WTC11 (cell line): Measurements from ENCODE around the gene MXRA7. TPM values are rescaled to one million over a fixed set of nuclear protein-coding genes. Genes with fewer than 3 reads are reported as not detected.
A peak's percentile ranks its signal among the peaks of the same experiment; 100 is the strongest.

ENCODE experiments used
- ATAC-seq: fragments of 200-7000 bp; cut with Tn5 transposase; 2 replicates; pipeline ENCODE4 v1.10.0; 2021; ENCODE audit warnings: mild to moderate bottlenecking, moderate library complexity
- CTCF ChIA-PET: fragments of 300-600 bp; sonication (Branson Sonifier 250); formaldehyde crosslinking; loops from one replicate; lab custom pipeline; 2021; ENCODE audit warnings: antibody characterized with exemption; lab: Charles Lee
- POLR2A ChIA-PET: fragments of 350-600 bp; sonication (Branson Sonifier 250); formaldehyde crosslinking; loops from one replicate; lab custom pipeline; 2021; ENCODE audit warnings: antibody characterized with exemption; lab: Charles Lee
- DNase-seq: peaks from one replicate; pipeline ENCODE4 v3.0.0; 2021; ENCODE audit warnings: low spot score
- H3K27ac Mint-ChIP-seq: 2 replicates; pipeline ENCODE4 v1.8.0; 2021; ENCODE audit warnings: mixed read lengths
- H3K27me3 Mint-ChIP-seq: 2 replicates; pipeline ENCODE4 v1.8.0; 2021; ENCODE audit warnings: low read depth, mild to moderate bottlenecking, moderate library complexity, mixed read lengths
- H3K36me3 Mint-ChIP-seq: 2 replicates; pipeline ENCODE4 v1.8.0; 2021; ENCODE audit warnings: mixed read lengths
- H3K4me1 Mint-ChIP-seq: 2 replicates; pipeline ENCODE4 v1.8.0; 2022; ENCODE audit warnings: mixed read lengths
- H3K4me3 Mint-ChIP-seq: 2 replicates; pipeline ENCODE4 v1.8.0; 2021; ENCODE audit warnings: mild to moderate bottlenecking, moderate library complexity, mixed read lengths
- H3K9me3 Mint-ChIP-seq: 2 replicates; pipeline ENCODE4 v1.8.0; 2021; ENCODE audit warnings: mixed read lengths
- ATF1 ChIP-seq: sonication (generic); formaldehyde crosslinking; IDR thresholded peaks from 2 replicates; pipeline ENCODE4 v1.8.1; 2023; ENCODE audit warnings: mild to moderate bottlenecking, moderate library complexity, missing genetic modification reagents
- ATF2 ChIP-seq: sonication (generic); formaldehyde crosslinking; IDR thresholded peaks from 2 replicates; pipeline ENCODE4 v1.8.1; 2022; ENCODE audit warnings: low read depth, missing genetic modification reagents, borderline replicate concordance
- CBFB ChIP-seq: sonication (generic); formaldehyde crosslinking; IDR thresholded peaks from 2 replicates; pipeline ENCODE4 v1.8.1; 2022; ENCODE audit warnings: mild to moderate bottlenecking, low read depth, missing genetic modification reagents
- CREM ChIP-seq: sonication (generic); formaldehyde crosslinking; IDR thresholded peaks from 2 replicates; pipeline ENCODE4 v1.8.1; 2022; ENCODE audit warnings: mild to moderate bottlenecking, missing genetic modification reagents, moderate library complexity
- ESRRA ChIP-seq: sonication (generic); formaldehyde crosslinking; IDR thresholded peaks from 2 replicates; pipeline ENCODE4 v1.8.1; 2022; ENCODE audit warnings: mild to moderate bottlenecking, missing genetic modification reagents, borderline replicate concordance
- FOXJ3 ChIP-seq: sonication (generic); formaldehyde crosslinking; IDR thresholded peaks from 2 replicates; pipeline ENCODE4 v1.9.0; 2021; ENCODE audit warnings: missing genetic modification reagents, mild to moderate bottlenecking, borderline replicate concordance
- FOXP1 ChIP-seq: sonication (generic); formaldehyde crosslinking; IDR thresholded peaks from 2 replicates; pipeline ENCODE4 v1.8.0; 2022; ENCODE audit warnings: missing genetic modification reagents, mild to moderate bottlenecking, moderate library complexity, borderline replicate concordance
- GABPB1 ChIP-seq: sonication (generic); formaldehyde crosslinking; IDR thresholded peaks from 2 replicates; pipeline ENCODE4 v1.8.1; 2023; ENCODE audit warnings: mild to moderate bottlenecking, missing genetic modification reagents
- IRF1 ChIP-seq: sonication (generic); formaldehyde crosslinking; IDR thresholded peaks from 2 replicates; pipeline ENCODE4 v1.8.0; 2023; ENCODE audit warnings: missing genetic modification reagents
- MAX ChIP-seq: sonication (generic); formaldehyde crosslinking; IDR thresholded peaks from 2 replicates; pipeline ENCODE4 v1.8.0; 2022; ENCODE audit warnings: mild to moderate bottlenecking, missing genetic modification reagents
- MLX ChIP-seq: sonication (generic); formaldehyde crosslinking; IDR thresholded peaks from 2 replicates; pipeline ENCODE4 v1.8.1; 2023; ENCODE audit warnings: mild to moderate bottlenecking, missing genetic modification reagents, moderate library complexity
- NFATC4 ChIP-seq: fragments of 250-450 bp; sonication (Bioruptor Pico); IDR thresholded peaks from 2 replicates; pipeline ENCODE4 v1.9.0; 2021; ENCODE audit warnings: mild to moderate bottlenecking
- NR2C2 ChIP-seq: sonication (generic); formaldehyde crosslinking; IDR thresholded peaks from 2 replicates; pipeline ENCODE4 v1.8.0; 2022; ENCODE audit warnings: mild to moderate bottlenecking, missing genetic modification reagents
- PREB ChIP-seq: sonication (generic); formaldehyde crosslinking; IDR thresholded peaks from 2 replicates; pipeline ENCODE4 v1.8.1; 2022; ENCODE audit warnings: mild to moderate bottlenecking, missing genetic modification reagents, moderate library complexity, borderline replicate concordance
- STAT6 ChIP-seq: sonication (generic); formaldehyde crosslinking; conservative IDR thresholded peaks from 2 replicates; pipeline ENCODE4 v1.8.1; 2023; ENCODE audit warnings: mild to moderate bottlenecking, low read depth, missing genetic modification reagents, moderate library complexity
- TCF7 ChIP-seq: sonication (generic); formaldehyde crosslinking; IDR thresholded peaks from 2 replicates; pipeline ENCODE4 v1.8.0; 2022; ENCODE audit warnings: mild to moderate bottlenecking, low read depth, missing genetic modification reagents, moderate library complexity
- USF1 ChIP-seq: sonication (generic); formaldehyde crosslinking; IDR thresholded peaks from 2 replicates; pipeline ENCODE4 v1.8.0; 2022; ENCODE audit warnings: mild to moderate bottlenecking, missing genetic modification reagents
- ZBTB21 ChIP-seq: sonication (generic); formaldehyde crosslinking; IDR thresholded peaks from 2 replicates; pipeline ENCODE4 v1.8.1; 2023; ENCODE audit warnings: mild to moderate bottlenecking, missing genetic modification reagents, borderline replicate concordance
- ZBTB43 ChIP-seq: sonication (generic); formaldehyde crosslinking; IDR thresholded peaks from 2 replicates; pipeline ENCODE4 v1.8.1; 2023; ENCODE audit warnings: mild to moderate bottlenecking, missing genetic modification reagents
- ZMAT4 ChIP-seq: fragments of 250-450 bp; sonication (Bioruptor Pico); IDR thresholded peaks from 2 replicates; pipeline ENCODE4 v1.9.0; 2021; ENCODE audit warnings: mild to moderate bottlenecking
- ZNF263 ChIP-seq: sonication (generic); formaldehyde crosslinking; IDR thresholded peaks from 2 replicates; pipeline ENCODE4 v1.8.1; 2022; ENCODE audit warnings: low read depth, mild to moderate bottlenecking, moderate library complexity, missing genetic modification reagents
- ZNF317 ChIP-seq: sonication (generic); formaldehyde crosslinking; IDR thresholded peaks from 2 replicates; pipeline ENCODE4 v1.8.1; 2023; ENCODE audit warnings: low read depth, mild to moderate bottlenecking, moderate library complexity, missing genetic modification reagents, borderline replicate concordance
- total RNA-seq: library from RNA; stranded (reverse); gene quantifications from 3 replicates; pipeline ENCODE4 v1.2.3, GENCODE V29; 2021

The MXRA7 gene
- total RNA-seq, 1 experiment from 2014 or later: 46.5 TPM

- TF ChIP-seq ZNF263 (CRISPR knock-in tag) (peak; percentile 83), CBFB (CRISPR knock-in tag) (no peak)
Observed at GRCh38 chr17:76737676-76738467, 27.1 kb upstream of the MXRA7 start, which contains the start of gene MFSD11 (continued).

- ChIA-PET POLR2A (interaction anchor here (0.6 to 3.1 kb wide), 2 partner anchors 9 to 372 kb away, joined by 4 to 28 read pairs; partner anchors contain the start of genes JMJD6 and METTL23), CTCF (interaction anchor here (1.5 kb wide), 1 partner anchor 29 kb away, joined by 4 read pairs; no protein-coding TSS in a partner anchor)
- H3K36me3 Mint-ChIP-seq: peaks cover 53% of the 10 kb centered on the region
- no peaks in the 10 kb centered on the region for H3K9me3 Mint-ChIP-seq
- H3K4me1 Mint-ChIP-seq: peaks cover 42% of the 10 kb centered on the region
- H3K27ac Mint-ChIP-seq: peak within 1 kb of the TSS; percentile 99
- peak within 1 kb of the TSS; percentile 99 for H3K4me3 Mint-ChIP-seq
- DNase-seq (peak; percentile 99), ATAC-seq (peak; percentile 83)
- H3K27me3 Mint-ChIP-seq: no peaks in the 10 kb centered on the region
- TF ChIP-seq TCF7 (CRISPR knock-in tag): peak; percentile 94; the same call in 1 of the 2 replicates
- no peak for TF ChIP-seq ZBTB21
- TF ChIP-seq PREB (CRISPR knock-in tag): peak; percentile 71; the same call in 1 of the 2 replicates
- 0 out of 2 replicates have a peak, but pooled peaks have one; percentile 16 for TF ChIP-seq ATF2 (CRISPR knock-in tag)
- TF ChIP-seq ZNF317: no peak
- TF ChIP-seq ZBTB43: peak; percentile 89
- TF ChIP-seq GABPB1: peak; percentile 80
- peak; percentile 69 for TF ChIP-seq FOXP1 (CRISPR knock-in tag)
- no peak; the same call in 1 of the 2 replicates for TF ChIP-seq MAX (CRISPR knock-in tag)
- TF ChIP-seq FOXJ3 (CRISPR knock-in tag): no peak
- TF ChIP-seq ZMAT4 (CRISPR knock-in tag): no peak
- TF ChIP-seq CREM (CRISPR knock-in tag): peak; percentile 27
- TF ChIP-seq ESRRA (CRISPR knock-in tag): peak; percentile 71; the same call in 1 of the 2 replicates
- TF ChIP-seq NFATC4 (CRISPR knock-in tag): 0 out of 2 replicates have a peak, but pooled peaks have one; percentile 23
- TF ChIP-seq MLX (CRISPR knock-in tag): 0 out of 2 replicates have a peak, but pooled peaks have one; percentile 16
- TF ChIP-seq IRF1 (CRISPR knock-in tag): peak; percentile 88
- peak; percentile 29; the same call in 1 of the 2 replicates for TF ChIP-seq ATF1 (CRISPR knock-in tag)
- TF ChIP-seq STAT6 (CRISPR knock-in tag): no peak
- no peak for TF ChIP-seq NR2C2 (CRISPR knock-in tag)
- TF ChIP-seq USF1: peak; percentile 39; the same call in 1 of the 2 replicates
Observed at GRCh38 chr17:76737082-76737675, 26.4 kb upstream of the MXRA7 start, which contains the start of gene SRSF2. SRSF2 (minus strand) TSS chr17:76737331; CDS start chr17:76737160, 171 bp downstream.
